HTERT RPE-1 (cell line): ENCODE results near the gene TMEM107.

ENCODE experiments used
- in situ Hi-C: fragments of 300-500 bp; cut with MboI; formaldehyde crosslinking; loops from 4 replicates; pipeline ENCODE4 v1.14.3; 2020; ENCODE audit warnings: low sequenced_read_pairs

Gene TMEM107

DNA sequence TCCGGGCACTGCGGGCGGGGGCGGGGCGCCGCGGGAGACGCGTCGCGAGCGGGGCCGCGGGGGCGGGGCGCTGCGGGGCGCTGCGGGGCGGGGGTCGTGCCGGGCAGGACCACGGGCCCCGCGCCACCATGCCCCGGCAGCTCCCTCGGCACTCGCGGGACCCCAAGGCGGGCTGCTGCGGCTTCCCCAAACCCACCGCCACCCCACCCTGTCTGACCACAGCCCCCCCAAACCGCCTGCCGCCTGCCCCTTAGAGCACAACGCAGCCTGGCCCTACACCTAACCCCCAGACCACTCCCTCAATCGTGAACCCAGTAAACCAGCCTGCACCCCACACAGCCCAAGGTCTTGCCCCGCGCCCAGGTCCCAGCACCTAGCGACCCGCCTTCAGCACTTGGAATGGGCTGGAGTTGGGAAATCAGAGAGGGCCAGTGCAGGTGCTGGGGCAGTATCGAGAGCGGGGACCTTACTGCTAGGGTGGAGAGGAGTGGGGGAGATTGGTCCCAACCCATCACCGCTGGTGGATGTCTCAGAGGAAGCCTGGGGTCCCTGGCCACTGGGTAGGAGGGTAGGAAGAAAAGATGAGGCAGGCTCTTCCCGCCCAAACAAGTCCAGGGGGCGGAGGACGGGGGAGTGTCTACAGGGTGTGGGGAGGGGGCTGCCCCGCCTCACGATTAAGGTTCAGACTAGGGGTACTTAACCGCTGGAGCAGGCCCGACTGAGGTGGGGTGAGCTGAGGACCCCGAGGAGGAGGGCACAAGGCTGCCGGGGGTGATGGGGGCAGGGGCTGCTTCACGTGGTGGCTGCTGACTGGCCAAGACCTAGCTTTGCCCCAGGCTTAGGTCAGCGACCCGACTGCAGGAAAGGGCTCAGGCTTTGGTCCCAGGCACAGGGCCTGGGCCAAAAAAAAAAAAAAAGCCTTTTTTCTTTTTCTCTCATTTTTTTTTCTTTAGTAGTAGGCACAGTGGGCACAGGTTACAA, 12.9 kb downstream of the TMEM107 start:
- in situ Hi-C loops = no loop called here

DNA sequence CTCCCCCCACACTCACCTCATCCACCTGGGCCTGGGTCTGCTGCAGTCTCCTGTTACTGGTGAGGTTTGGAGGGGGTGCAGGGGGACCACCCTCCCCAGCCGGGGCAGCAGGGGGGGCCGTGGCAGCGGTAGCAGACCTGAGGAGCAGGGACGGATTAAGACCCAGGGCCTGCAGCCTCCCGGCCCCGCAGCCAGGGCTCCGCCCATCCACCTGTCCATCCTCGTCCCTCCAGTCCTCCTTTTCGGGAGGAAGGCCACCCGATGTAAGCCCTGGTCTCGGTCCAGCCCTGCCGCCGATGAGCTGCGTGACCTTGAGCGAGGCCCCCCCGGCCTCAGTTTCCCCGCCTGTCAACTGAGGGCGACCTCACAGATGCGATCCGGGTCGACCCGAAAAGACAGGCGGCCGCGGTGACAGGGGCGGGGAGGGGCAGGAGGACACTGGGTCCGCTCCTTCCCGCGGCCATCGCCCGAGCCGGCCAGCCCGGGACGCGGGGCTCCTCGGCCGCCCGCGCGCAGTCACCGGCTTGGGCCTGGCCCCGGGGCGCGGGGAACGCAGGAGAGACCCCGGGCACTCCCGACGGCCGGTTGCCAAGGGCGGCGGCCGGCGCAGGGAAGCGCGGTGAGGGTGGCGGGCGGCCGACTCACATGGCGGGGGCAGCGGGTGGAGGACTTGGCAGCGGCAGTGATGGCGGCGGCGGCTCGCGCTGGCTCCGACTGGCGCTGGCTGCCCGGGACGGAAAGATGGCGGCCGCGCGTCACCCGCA, 13.8 kb downstream of the TMEM107 start, which contains the start of gene VAMP2:
VAMP2 (minus strand) TSS at position 716 of the 764 bp plus-strand sequence; CDS start at position 647, 69 bp downstream.
- in situ Hi-C loops = no loop called here

DNA sequence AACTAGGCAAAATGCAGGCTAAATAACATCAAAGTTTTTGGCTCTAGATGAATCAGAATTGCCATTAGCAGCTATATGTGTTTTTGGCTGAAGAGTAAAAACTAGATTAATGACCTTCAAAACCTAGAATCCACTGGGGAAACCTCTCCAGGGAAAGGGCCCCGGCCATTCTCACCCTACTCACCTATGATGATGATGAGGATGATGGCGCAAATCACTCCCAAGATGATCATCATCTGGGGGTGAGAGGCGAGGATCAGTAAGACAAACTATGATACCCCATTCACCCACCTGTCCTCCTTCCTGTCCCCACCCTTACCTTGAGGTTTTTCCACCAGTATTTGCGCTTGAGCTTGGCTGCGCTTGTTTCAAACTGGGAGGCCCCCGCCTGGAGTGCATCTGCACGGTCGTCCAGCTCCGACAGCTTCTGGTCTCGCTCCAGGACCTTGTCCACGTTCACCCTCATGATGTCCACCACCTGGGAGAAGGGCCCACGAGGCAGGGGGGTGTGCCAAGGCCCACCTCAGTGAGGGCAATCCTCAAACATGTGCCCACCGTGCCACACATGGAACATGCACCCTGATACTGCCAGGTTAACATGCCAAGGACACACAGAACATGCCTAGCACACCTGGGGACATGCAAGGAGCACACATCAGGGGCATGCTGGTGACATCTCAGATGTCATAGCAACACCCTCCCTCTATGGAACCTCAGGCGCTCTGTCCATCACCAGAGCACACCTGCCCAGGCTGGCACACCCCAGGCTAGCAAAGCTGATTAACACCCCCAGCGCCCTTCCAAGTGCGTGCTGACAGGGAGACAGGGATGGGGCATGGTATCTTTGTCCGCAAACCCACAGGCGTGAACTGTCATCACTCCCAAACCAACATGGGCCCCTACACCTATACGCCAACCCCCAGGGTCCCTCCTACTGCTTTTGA, 14.6 kb downstream of the TMEM107 start:
- in situ Hi-C loops = no loop called here

DNA sequence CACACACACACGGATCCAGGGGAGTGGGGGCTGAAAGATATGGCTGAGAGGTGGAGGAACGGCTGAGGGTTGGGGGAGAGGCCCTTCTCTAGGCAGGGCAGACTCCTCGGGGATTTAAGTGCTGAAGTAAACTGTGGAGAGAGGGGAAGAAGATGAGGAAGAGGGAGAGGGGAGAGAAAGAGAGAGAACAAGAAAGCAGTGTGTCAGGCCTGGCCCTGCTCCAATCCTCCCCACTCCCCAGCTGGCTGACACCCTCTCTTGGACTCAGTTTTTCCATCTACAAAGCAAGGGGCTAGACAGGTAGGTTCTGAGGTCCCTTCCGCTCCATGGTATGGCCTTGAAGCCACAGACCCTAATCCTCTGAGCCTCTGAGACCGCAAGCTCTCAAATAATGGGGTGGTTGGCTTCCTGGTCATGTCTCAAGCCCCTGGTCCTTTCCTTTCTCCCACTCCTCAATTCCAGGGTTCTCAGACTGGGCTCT, 15.4 kb downstream of the TMEM107 start:
- in situ Hi-C loops = no loop called here

DNA sequence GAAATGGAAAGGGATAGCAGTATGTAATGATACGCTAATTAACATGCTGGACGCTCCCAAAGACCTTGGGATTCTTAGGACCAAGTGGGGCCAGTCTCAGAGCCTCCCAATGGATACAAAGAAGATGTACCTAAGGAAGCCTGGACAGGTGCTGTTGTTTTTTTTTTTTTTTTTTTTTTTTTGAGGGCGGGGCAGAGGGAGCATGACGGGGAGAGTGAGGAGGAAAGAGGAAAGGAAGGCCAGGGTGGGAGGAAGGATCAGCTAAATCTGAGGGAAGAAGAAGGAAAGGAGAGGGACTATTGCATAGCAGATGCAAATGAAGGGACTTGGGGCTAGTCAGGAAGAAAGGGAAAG, 16.0 kb downstream of the TMEM107 start:
- in situ Hi-C loops = no loop called here

DNA sequence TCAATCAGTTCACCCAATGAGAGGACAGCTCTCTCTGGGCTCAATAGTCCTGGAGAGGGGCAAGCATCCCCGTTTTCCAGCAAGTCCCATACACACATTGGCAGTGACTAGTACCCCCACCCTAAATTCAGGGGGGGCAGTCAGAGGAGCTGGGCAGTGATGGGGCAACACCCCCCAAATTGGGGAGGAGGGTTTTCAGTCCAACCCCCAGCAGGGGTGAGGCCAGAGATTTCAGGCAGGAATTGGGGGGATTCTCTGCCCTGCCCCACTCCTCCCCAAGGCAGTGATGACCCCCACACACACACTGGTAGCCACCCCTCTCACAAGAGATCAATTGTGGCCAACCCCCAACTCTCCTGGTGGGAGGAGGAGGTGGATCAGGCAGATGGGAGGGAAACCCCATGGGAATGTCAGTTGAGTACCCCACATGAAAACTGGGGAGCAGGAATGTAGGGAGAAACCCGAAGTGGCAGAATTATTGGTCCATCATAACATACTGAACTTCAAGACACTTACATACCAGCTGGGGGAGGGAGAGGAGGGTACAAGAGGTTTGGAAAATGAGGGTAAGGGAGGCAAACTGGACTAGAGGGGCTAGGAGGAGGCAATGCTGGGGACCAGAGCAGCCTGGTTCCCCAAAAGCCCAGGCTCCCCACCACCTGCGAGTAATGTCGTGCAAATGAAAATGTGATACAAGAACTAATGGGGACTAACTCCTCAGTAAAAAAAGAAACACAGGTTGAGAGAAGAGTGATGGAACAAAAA, 16.5 kb downstream of the TMEM107 start:
- in situ Hi-C loops = no loop called here

DNA sequence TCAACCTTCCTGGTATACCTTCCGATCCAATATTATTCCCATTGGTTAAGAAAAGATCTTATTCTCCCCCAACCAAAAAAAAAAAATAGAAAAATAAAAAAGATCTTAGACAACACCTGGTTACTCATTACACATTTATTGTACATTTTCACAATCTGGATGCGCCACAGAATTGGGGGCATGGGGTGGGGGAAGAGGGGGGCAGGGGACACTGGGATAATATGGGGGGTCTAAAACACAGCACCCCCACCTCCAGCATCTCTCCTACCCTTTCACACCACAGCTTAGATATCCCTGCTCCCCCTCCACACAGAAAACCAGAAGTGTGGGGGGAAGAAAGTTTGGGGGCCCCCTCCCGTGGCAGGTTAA, 17.2 kb downstream of the TMEM107 start:
- in situ Hi-C loops = no loop called here

DNA sequence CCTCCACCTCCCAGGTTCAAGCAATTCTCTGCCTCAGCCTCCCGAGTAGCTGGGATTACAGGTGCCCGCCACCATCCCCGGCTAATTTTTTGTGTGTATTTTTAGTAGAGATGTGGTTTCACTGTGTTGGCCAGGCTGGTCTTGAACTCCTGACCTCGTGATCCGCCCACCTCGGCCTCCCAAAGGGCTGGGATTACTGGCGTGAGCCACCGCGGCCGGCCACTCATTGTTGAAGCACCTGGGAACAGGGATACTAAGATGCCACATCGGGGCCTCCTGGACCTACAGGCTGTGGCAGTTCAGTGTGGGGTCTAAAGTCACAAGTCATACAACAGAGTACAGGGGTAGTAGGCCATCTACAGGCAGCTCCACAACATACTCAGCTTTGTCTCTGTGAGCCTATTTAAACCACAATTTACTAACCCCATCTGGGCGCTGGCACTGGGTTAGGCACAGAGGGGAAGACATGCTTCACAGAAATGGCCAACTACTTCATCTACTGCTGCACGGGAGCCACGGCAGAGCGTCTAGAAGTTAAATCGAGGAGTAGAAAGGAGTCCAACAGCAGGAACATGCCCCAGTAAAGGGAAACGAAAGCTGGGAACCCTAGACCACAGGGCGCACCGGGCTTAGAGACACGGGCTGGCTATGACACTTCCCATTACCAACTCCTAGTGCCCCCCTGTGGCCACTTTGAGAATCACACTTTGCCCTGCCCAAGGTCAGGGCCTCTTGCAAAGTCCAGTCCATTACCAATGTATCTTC, 17.7 kb downstream of the TMEM107 start:
- in situ Hi-C loops = no loop called here

DNA sequence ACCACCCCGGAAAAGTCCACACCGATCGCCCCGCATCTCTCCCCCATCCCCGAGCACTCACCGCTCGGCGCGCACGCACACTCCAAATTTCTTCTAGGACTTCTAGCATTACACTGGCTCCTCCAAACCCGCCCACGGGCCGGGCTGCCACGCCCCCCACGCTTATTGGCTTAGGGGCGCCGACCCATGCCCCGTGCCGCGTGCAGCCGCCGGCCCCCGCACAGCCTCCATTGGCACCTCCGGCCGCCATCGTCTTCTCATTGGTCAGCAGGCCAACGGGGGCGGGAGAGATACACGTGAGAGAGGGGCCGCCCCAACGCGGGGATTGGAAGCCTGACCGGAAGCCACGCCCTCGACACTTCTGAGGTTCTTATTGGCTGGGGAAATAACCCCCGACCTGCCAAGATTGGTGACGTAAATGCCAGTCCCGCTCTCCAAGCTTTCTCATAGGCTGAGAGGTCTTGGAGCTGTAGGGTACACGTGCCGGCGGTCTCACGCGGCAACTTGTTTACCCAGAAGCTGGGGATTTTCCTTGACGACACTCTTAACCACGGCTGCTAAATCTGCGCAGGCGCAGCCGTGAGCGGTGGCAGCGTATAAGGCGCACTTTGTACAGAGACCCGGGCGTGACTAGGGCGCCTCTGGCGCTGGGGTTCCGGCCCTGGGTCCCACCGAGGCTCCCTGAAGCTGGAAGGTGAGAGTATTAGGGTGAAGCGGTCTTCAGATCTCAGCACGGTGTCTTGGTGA, 19.8 kb downstream of the TMEM107 start:
- in situ Hi-C loops = no loop called here

DNA sequence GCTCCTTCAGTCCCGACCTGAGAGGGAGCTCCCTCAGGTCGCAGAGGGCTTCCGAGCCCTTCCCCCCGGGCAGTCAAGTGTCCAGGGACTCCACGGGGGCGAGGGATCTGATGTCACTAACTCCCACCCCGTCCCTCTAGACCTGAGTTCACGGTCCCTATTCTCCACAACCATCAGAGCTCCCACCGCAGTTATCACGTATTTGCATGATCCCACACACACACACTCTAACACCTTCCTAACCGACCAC, 20.3 kb downstream of the TMEM107 start:
- in situ Hi-C loops = no loop called here

DNA sequence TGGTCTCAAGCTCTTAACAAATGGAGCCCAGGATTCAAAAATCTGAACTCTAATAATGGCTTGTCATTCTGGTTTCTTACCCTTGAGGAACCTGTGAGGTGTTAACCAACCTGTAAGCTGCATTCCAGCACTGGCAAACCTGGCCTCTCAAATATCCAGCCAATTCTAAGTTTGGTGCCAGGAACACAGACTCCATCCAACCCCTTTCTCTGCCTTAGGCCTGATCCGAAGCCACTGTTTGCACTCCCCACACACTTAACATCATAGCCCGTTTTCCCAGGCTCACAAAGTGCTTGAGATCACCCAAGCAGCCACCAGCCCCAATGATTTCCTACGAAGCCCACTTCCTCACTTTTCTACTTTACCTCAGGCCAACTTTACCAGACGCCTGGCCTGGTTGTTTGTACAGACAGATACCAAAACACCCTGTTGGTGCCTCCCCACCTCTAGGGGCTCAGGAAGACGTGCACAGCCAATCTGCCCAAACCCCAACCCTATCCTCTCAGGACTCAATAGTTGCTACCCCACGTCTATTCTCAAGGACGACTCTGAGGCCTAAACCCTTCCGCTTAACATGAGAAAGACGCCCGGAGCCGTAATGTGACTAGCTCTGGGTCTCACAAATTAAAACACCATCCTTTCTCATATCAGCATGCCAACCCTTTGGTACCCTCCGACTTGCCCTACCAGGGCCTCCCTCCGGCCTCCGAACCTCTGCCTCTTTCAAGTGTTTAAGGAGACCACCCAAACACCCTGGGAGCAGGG, 20.8 kb downstream of the TMEM107 start:
- in situ Hi-C loops = no loop called here

DNA sequence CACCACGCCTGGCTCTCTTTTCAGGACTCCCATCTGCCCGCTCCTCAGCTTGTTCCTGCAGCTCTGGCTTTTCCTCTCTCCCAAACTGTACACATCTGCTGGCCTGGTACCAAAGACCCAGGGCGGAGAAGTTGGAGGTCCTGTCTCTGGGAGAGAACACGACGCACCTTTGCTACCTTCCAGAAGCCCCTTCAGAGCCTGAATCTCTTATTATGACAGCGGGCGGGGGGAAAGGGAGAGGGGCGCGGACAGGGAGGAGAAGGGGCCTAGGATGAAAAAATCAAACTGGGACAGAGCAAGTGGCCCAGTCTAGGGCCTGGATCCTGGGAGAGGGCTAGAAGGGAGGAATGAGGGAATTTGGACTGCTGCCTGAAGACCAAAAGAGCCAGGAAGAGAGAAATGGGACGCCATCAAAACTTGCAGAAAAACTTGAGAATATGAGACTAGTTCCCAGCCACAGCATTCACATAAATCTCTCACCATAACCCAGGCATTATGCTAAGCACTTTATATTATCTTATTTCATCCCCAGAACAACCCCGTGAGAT, 21.5 kb downstream of the TMEM107 start:
- in situ Hi-C loops = no loop called here

DNA sequence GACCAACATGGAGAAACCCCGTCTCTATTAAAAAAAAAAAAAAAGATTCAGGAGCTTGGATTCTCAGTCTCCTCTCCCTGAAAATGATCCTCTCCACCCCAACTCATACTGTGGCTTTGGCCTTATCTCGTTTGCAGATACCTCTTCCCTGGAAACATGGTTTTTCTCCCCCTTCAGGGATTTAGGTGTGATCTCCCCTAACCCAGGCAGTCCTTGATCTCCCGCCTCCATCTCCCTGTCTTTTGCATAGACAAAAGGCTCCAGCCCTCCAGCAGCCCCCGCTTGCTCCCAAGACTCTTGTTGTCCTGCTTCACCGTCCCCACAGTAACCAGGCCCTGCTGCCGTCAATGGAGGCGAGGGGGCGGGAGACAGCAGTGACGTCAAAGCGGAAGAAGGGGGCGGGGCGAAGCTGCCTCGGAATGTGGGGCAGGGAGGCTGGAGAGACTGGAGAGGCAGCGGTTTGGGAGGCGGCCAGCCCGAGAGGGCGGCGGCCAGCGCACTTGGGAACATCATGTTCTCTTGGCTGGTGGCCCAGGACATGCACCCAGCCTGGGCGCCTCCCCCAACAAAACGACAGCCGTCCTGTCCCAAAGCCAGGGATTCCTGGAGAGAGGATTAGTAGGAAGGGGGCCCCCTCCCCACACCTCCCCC, 22.1 kb downstream of the TMEM107 start:
- in situ Hi-C loops = no loop called here

DNA sequence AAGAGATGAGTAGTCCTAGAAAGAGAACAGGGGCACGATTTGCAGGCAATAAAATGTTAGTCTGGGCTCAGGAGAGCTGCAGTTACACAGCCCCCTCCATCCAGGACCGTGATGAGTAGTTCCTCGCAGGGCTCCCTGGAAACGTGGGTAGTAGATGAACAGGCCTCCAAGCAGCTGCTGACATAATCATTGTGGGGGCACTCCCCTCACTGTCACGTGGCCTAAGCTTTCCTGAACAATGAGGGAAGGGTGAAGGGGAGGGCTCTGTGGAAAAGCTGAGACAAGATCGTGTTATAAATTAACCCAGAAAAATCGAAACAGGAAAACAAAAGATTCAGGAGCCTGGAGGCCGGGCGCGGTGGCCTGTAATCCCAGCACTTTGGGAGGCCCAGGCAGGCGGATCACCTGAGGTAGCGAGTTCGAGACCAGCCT, 22.6 kb downstream of the TMEM107 start:
- in situ Hi-C loops = no loop called here

DNA sequence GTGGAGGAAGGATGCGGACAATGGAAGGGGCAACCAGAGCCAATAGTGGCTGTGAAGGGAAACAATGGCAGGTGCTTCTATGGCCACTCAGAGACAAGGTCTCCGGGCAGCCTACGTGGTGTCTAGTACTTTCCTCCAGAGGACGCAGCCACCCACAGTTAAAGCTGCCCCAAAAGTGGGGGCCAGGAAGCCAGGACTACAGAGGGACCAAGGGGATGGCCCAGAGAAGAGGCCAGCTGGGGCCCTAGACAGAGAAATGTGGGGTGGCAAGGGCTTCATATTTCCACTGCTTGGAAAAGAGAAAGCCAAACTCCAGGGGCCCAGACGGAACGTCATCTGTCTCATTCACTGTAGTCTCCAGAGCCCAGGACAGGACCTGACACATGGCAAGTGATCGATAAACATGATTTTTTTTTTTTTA, 23.1 kb downstream of the TMEM107 start:
- in situ Hi-C loops = no loop called here

DNA sequence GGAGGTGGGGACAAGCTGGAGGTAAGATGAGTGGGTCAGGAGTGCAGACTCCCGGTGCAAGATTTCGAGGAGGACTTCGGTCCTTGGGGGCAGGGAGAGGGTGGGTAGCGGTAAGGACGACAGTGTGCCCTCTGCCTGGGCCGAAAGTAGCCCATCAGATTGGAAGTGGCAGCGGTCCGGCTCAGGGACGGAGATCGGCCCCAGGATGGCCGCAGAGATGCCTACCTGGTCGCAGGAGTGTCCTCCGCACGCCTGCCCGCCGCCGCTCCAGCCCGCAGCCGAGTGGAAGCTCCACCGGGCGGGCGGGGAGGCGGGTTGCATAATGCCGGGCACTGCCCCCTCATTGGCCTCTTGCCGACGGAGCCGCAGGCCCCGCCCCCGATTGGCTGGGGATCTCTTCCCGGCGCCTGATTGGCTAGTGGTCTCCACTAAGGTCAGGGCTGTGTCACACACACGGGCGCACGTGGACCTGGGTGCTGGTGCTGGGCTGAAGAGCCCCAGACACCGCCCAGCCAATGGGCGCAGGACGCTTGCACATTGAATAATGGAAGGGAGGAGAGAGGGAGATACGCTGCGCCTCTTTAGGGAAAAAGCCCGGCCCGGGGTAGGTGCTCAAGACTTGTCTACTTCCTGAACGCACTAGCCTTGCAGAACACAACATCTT, 23.9 kb downstream of the TMEM107 start, which contains the start of gene PER1:
PER1 (minus strand) TSS at position 293 of the 664 bp plus-strand sequence. CDS start 1,698 bp downstream, outside the sequence.
- in situ Hi-C loops = no loop called here
